PC-3 (cell line): ENCODE measurements around the gene KIF4B. TPM values are rescaled to one million over a fixed set of nuclear protein-coding genes. Genes with fewer than 3 reads are reported as not detected.
"Not testable (repeated sequence)": the region's sequence is repeated elsewhere in the genome, so short reads cannot be mapped to it uniquely, and the experiment has no call there.

Source experiments
- ATAC-seq: fragments of 200-7000 bp; cut with Tn5 transposase; 2 replicates; pipeline ENCODE4 v1.9.1; 2020; ENCODE audit warnings: mild to moderate bottlenecking, moderate library complexity
- BruUV-seq: library from RNA; stranded (reverse); fragments of 400-500 nt; replicated peaks from 2 replicates; lab custom pipeline; 2021; lab: Mats Ljungman, UMichigan
- CTCF ChIA-PET: fragments of 300-600 bp; sonication (Branson Sonifier 250); formaldehyde crosslinking; loops from one replicate; lab custom pipeline; 2022; ENCODE audit warnings: antibody characterized with exemption; lab: Charles Lee
- POLR2A ChIA-PET: fragments of 300-600 bp; sonication (Branson Sonifier 250); formaldehyde crosslinking; loops from one replicate; lab custom pipeline; 2022; ENCODE audit warnings: antibody characterized with exemption; ENCODE audit not compliant: unreplicated experiment; lab: Charles Lee
- DNase-seq: peaks from one replicate; pipeline ENCODE4 v3.0.0-alpha.2; 2015
- H2AFZ ChIP-seq: fragments of 300-600 bp; sonication (generic); 2 replicates; pipeline ENCODE4 v1.6.0; 2016; ENCODE audit warnings: antibody characterized with exemption, low read length
- H3F3A ChIP-seq: fragments of 300-600 bp; sonication (generic); one replicate; pipeline ENCODE4 v1.6.0; 2017; ENCODE audit warnings: antibody characterized with exemption, low read length, control low read depth, mild to moderate bottlenecking; ENCODE audit not compliant: unreplicated experiment
- H3K27ac ChIP-seq: fragments of 300-600 bp; sonication (generic); 2 replicates; pipeline ENCODE4 v1.5.1; 2016; ENCODE audit warnings: mild to moderate bottlenecking, low read length
- H3K27me3 ChIP-seq: fragments of 300-600 bp; sonication (generic); 2 replicates; pipeline ENCODE4 v1.6.1; 2016; ENCODE audit warnings: low read length, mixed read lengths
- H3K36me3 ChIP-seq: fragments of 300-600 bp; sonication (generic); 2 replicates; pipeline ENCODE4 v1.6.1; 2016; ENCODE audit warnings: low read depth, mixed run types, low read length, mixed read lengths
- H3K4me1 ChIP-seq: fragments of 300-600 bp; sonication (generic); 2 replicates; pipeline ENCODE4 v1.5.1; 2016; ENCODE audit warnings: low read length; ENCODE audit not compliant: insufficient read depth
- H3K4me2 ChIP-seq: fragments of 300-600 bp; sonication (generic); 2 replicates; pipeline ENCODE4 v1.6.0; 2016; ENCODE audit warnings: low read length
- H3K4me3 ChIP-seq: fragments of 300-600 bp; sonication (generic); 2 replicates; pipeline ENCODE4 v1.5.1; 2016; ENCODE audit warnings: mild to moderate bottlenecking, low read length, mixed read lengths
- H3K79me2 ChIP-seq: fragments of 300-600 bp; sonication (generic); 2 replicates; pipeline ENCODE4 v1.6.1; 2017; ENCODE audit warnings: low read length, mixed read lengths
- H3K9ac ChIP-seq: fragments of 300-600 bp; sonication (generic); 2 replicates; pipeline ENCODE4 v1.6.0; 2016; ENCODE audit warnings: mild to moderate bottlenecking, low read length
- H3K9me2 ChIP-seq: fragments of 300-600 bp; sonication (generic); replicated peaks from 2 replicates; pipeline ENCODE4 v1.6.1; 2016; ENCODE audit warnings: mixed run types, low read length, mixed read lengths
- H3K9me3 ChIP-seq: fragments of 300-600 bp; sonication (generic); 2 replicates; pipeline ENCODE4 v1.6.1; 2016; ENCODE audit warnings: low read length, mixed read lengths
- H4K20me1 ChIP-seq: fragments of 300-600 bp; sonication (generic); 2 replicates; pipeline ENCODE4 v1.6.1; 2016; ENCODE audit warnings: low read length, mixed read lengths
- CTCF ChIP-seq: fragments of 300-600 bp; sonication (generic); conservative IDR thresholded peaks from 2 replicates; pipeline ENCODE4 v1.5.1; 2017; ENCODE audit warnings: antibody characterized with exemption, low read depth, mild to moderate bottlenecking, low read length
- EZH2 ChIP-seq: fragments of 300-600 bp; sonication (generic); IDR thresholded peaks from one replicate; pipeline ENCODE4 v1.6.1; 2017; ENCODE audit warnings: antibody characterized with exemption, mild to moderate bottlenecking, low read length; ENCODE audit not compliant: unreplicated experiment
- EZH2phosphoT487 ChIP-seq: fragments of 300-600 bp; sonication (generic); IDR thresholded peaks from 2 replicates; pipeline ENCODE4 v1.6.1; 2018; ENCODE audit warnings: mild to moderate bottlenecking, antibody characterized with exemption, low read length, borderline replicate concordance
- intact Hi-C: fragments of 100-400 bp; cut with micrococcal nuclease; formaldehyde crosslinking; loops from 2 replicates; pipeline ENCODE4 v1.9.0; 2023
- total RNA-seq: library from RNA; depleted of rRNA; stranded (reverse); fragments of >200 nt; gene quantifications from 2 replicates; pipeline ENCODE4 v1.2.3, GENCODE V29; 2014

KIF4B gene
- total RNA-seq, 1 experiment from 2014 or later = not detected

DNA sequence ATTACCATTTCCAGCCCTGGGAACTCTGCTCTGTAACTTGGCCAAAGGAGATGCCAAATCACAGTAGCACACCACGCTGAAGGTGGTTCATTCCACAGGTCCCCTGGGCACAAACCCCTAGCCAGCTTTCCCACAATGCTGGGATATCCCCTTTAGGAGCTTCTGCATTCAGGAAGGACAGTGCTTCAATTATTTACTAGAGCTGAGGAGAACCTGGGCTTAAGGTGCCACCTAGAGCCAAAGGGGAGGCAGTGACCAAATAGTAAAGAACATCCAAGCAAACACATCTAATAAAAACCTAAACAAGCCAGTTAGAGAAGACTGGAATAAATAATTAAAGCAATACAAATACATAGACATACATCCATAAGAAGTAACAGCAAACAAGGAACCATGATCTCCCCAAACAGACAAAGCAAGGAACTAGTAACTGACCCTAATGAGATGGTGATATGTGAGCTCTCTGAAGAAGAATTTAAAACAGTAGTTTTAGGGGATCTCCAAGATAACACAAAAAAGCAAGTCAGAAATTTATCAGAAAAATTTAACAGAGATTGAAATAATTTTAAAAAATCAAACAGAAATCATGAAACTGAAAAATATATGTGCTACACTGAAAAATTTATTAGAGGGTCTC, 14.6 kb downstream of the KIF4B start:
- POLR2A ChIA-PET = no interaction called here
- DNase-seq = peak; percentile 15
- H3K27me3 ChIP-seq = no peaks in the 10 kb centered on the region

DNA sequence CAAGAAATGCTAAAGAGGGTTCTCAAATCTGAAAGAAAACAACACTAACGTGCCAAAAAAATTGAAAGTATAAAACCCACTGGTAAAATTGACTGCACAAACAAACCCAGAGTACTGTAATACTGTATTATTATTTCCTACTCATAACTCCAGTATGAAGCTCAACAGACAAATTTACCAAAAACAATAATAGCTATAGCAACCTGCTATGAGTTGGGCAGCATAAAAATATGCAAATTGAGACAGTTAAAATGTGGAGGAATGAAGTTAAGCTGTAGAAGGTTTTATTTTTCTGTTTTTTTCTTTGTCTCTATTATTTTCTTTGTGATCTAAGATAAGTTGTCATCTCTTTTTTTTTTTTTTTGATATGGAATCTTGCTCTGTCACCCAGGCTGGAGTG, 15.7 kb downstream of the KIF4B start:
- DNase-seq = no peak
- Histone ChIP-seq H3K79me2 (no peaks in the 10 kb centered on the region), H3K4me2 (no peak overlapping the region), H3K27ac (no peak overlapping the region), H4K20me1 (no peaks in the 10 kb centered on the region), H3K9me2 (no peaks in the 10 kb centered on the region), H3K9me3 (no peaks in the 10 kb centered on the region), H3K36me3 (no peaks in the 10 kb centered on the region), H3K27me3 (no peaks in the 10 kb centered on the region), H3K4me1 (no peaks in the 10 kb centered on the region), H3F3A (no peaks in the 10 kb centered on the region), H3K4me3 (no peak overlapping the region), H2AFZ (no peak overlapping the region), H3K9ac (no peak overlapping the region)
- ChIA-PET CTCF (no interaction called here), POLR2A (no interaction called here)
- no TSS peak for BruUV-seq
- intact Hi-C loops = no loop called here
- TF ChIP-seq EZH2 = no peak
- TF ChIP-seq CTCF = no peak
- no peak for TF ChIP-seq EZH2phosphoT487
- no peak for ATAC-seq

More for the DNA sequence above, 14.6 kb downstream of the KIF4B start:
- H3K4me2 ChIP-seq = no peak overlapping the region
- TF ChIP-seq EZH2phosphoT487 = no peak
- peak; percentile 49; the same call in 1 of the 2 replicates for TF ChIP-seq CTCF
- BruUV-seq = no TSS peak
- intact Hi-C loops = loop anchor here (1.0 kb wide), 2 partner anchors 56 to 83 kb away; no protein-coding TSS in a partner anchor
- H3K27ac ChIP-seq = no peak overlapping the region
- no peaks in the 10 kb centered on the region for H4K20me1 ChIP-seq
- no peaks in the 10 kb centered on the region for H3K9me3 ChIP-seq
- peak; percentile 70 for ATAC-seq
- H3K9me2 ChIP-seq = no peaks in the 10 kb centered on the region
- no peaks in the 10 kb centered on the region for H3K4me1 ChIP-seq
- H3F3A ChIP-seq = no peaks in the 10 kb centered on the region
- CTCF ChIA-PET = interaction anchor here (0.6 to 1.3 kb wide), 2 partner anchors 40 to 55 kb away, joined by 3 to 5 read pairs; no protein-coding TSS in a partner anchor
- H3K9ac ChIP-seq = no peak overlapping the region
- no peaks in the 10 kb centered on the region for H3K36me3 ChIP-seq
- no peak overlapping the region for H3K4me3 ChIP-seq
- H2AFZ ChIP-seq = no peak overlapping the region
- no peaks in the 10 kb centered on the region for H3K79me2 ChIP-seq

- H3K9ac ChIP-seq, BruUV-seq, H3K4me3 ChIP-seq, H3K27ac ChIP-seq, H3K36me3 ChIP-seq, H2AFZ ChIP-seq, H3K27me3 ChIP-seq, CTCF ChIA-PET, intact Hi-C loops, H3K4me1 ChIP-seq, H3K9me2 ChIP-seq, POLR2A ChIA-PET, H3K9me3 ChIP-seq, H3K4me2 ChIP-seq, H4K20me1 ChIP-seq, ATAC-seq, H3F3A ChIP-seq, H3K79me2 ChIP-seq: not testable (repeated sequence)
- DNase-seq = peak; percentile 49
Measured at GRCh38 chr5:155034145-155034744, 20.7 kb downstream of the KIF4B start.

GRCh38 chr5:155035087-155035486, 21.5 kb downstream of the KIF4B start:
- DNase-seq, H3K79me2 ChIP-seq, H3K9ac ChIP-seq, H3F3A ChIP-seq, H2AFZ ChIP-seq, H3K36me3 ChIP-seq, H3K4me2 ChIP-seq, H3K4me1 ChIP-seq, H4K20me1 ChIP-seq, H3K9me3 ChIP-seq, intact Hi-C loops, ATAC-seq, H3K4me3 ChIP-seq, H3K27ac ChIP-seq, H3K27me3 ChIP-seq, BruUV-seq, CTCF ChIA-PET, POLR2A ChIA-PET, H3K9me2 ChIP-seq: not testable (repeated sequence)
